CD4-positive, alpha-beta T cell treated with Interleukin-1 beta for 1 hour (primary cell): Measurements from ENCODE around the gene SLC12A3.
"Not testable (repeated sequence)": the region's sequence is repeated elsewhere in the genome, so short reads cannot be mapped to it uniquely, and the experiment has no call there.

ENCODE experiments used
- DNase-seq, 2 donors: peaks; one replicate each; pipeline ENCODE4 v3.0.0-alpha.2; 2020 to 2022

Gene SLC12A3

DNA sequence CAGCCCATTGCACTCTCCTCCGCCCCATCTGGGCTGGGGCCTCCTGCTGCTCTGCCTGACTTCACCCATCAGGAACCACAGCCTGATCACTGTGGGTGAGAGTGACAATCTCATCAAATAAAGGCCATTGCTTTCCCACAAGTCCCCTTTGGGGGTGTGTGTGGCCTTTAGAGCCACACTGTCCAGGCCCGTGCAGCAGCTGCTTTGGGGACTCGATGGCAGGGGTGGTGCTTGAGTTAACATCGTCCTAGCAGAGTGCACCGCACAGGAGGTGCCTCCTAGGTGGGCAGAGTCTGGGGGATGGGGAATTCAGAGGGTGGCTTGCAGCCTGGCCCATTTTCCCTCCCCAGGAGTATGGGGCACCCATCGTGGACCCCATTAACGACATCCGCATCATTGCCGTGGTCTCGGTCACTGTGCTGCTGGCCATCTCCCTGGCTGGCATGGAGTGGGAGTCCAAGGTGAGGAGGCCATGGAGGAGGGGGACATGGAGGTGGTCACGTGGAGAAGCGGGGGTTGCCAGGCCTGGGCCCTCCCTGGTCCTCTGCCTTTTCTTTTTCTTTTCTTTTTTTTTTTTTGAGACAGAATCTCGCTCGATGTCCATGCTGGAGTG is 5.4 kb downstream of the SLC12A3 start:
- no peak for DNase-seq

DNA sequence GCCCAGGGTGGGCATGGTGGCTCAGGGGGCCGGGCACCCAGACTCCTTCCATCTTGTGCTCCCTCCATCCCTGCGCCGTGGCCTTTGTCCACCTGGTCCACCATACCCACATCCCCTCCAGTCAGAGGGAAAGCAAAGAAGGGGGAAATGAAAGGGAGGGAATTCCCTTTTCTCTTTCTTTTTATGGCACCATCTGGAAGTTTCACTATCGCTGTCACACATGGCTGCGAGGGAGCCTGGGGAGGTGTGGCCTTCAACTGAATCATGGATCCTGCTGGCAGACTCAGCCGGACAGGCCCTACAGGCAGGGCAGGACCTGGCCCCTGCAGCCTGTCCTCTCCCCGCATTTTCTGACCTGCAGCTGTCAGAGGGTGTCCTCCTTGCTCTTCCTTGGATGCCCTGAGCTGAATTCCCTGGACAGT is 6.2 kb downstream of the SLC12A3 start:
- DNase-seq, result no peak

DNA sequence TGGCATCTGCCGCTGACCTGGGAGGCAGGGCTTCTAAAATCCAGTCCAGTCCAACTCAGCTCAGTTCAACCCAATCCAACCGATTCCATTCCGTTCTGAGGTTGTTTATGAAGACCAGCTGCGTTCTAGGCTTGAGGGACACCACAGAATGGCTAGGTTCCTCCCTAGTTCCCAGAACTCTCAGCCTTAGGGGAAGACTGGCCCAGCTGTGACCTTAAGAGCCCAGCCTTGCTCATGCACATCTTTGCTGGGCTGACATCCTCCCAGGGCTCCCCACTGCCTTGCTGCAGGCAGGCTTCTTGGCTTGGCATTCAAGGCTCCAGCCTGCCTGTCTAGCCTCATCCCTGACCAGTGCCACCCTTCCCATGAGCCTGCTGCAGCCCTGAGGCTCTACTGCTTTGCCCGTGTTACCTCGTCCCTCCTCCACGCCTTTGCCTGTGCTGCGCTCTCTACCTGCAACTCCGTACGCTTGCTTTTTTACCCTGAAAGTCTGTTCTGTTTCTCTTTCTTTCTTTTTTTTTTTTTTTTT is 7.9 kb downstream of the SLC12A3 start:
- DNase-seq, result no peak

DNA sequence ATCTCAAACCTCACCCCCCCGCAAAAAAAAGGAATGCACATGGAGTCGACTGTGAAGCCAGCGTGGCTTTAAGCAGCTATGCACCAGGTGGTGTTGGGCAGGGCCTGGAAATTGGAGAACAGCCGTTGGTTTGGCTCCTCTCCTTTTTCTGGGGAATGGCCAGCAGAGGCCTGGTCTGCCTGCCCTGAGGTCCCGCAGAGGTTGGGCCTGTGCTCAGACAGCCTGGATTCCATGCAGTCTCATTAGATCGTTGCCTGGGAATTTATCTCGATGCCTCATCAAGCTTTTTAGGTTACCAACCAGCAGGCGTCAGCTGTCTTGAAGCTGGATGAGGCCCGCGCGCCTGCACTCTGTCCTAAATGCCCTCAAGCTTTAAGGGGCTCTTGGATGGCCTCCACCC is 9.8 kb downstream of the SLC12A3 start:
- no peak for DNase-seq

DNA sequence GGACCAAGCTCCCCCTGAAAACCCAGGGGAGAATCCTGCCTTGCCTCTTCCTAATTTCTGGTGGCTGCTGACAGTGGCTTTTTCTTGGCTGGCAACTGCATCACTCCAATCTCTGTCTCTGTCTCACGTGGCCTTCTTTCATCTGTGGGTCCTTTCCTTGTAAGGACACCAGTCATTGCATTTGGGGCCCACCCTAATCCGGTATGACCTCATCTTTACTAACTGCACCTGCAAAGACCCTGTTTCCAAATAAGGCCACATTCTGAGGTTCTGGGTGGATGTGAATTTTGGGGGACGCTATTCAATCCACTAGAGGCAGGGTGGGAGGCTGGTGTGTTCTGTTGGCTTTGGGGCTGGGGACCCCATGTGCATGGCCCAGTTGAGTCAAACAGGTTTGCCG is 11.0 kb downstream of the SLC12A3 start:
- DNase-seq, result no peak

DNA sequence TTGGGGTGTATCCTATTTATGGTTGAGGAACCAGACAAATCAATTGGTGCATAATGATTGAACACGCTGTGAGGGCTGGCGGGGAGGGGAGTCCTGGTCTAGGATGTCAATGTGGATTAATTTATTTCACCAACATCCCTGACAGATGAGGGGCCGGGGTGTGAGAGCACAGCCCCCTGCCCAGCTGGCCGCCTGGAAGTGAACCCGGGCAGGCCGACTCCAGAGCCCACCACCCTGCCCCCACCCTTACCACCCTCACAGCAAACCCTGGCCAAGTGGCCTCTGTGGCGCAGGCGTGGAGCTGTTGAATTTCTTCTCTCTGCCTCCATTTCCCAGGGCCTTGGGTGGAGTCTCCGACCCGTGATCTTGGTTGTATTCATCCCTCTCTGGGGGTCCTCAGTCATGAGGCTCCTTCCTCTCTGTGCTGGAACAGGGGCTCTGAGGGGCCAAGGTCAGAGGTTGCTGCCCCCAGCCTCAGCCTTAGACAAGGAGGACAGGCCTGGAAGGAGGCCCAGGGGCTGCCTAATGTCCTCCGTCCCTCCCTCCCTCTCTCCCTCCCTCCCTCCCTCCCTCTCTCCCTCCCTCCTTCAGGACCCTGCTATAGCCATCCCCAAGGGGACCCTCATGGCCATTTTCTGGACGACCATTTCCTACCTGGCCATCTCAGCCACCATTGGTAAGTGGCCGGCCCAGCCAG is 12.6 kb downstream of the SLC12A3 start:
- DNase-seq, result no peak

DNA sequence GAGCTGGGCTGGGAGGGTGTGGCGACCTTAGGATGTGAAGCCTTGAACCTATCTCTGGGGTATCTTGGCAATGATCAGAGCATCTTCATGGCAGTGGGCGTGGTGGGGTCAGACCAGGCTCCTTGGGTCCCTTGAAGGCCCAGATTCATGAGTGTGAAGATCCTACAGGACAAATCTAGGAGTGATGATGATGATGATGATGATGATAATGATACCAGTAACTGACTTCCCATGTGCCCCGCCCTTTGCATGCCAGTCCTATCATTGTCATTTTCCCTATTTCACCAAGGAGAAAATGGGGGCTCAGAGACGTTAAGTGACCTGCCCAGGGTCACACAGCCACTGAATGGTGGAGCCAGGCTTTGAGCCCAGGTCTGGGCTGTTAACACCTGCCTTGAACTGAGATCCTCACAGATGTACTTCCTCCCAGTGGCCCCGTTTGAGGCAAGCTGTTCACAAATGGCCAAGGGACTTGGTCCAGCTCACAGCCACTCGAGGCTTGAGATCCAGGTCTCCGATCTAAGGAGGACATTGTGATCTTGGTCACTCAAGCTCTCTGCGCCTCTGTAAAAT is 13.4 kb downstream of the SLC12A3 start:
- no peak for DNase-seq

DNA sequence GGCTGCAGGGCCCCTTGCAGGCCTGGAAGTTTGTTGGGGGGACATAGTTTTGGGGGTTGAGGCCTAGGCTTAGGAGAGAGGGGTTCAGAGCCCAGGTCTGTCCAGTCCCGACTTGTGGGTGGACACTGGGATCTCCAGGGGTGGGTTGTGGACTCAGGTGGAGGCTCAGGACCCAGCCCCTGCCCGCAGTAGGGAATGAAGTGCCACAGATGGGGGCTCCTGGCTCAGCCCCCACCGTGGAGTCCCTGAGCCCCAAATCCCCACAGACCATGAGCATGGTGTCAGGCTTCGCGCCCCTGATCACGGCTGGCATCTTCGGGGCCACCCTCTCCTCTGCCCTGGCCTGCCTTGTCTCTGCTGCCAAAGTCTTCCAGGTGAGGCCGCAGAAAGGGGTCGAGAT is 14.3 kb downstream of the SLC12A3 start:
- no peak for DNase-seq

DNA sequence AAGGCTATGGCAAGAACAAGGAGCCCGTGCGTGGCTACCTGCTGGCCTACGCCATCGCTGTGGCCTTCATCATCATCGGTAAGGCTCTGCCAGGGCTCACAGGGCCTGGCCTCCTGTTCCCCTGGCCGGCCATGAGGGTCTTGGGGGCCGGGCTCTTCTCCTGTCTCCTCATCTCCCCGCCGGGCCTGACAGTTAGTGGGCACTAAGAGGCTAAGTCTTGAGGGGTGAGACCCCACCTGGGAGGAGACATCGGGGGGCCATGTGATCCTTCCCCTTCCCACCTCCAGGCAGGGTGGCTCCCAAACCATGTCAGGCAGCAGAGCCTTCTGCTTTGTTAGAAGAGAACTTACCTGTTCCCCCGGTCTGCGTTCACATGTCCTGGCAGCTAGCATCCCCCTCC is 15.2 kb downstream of the SLC12A3 start:
- no peak for DNase-seq

DNA sequence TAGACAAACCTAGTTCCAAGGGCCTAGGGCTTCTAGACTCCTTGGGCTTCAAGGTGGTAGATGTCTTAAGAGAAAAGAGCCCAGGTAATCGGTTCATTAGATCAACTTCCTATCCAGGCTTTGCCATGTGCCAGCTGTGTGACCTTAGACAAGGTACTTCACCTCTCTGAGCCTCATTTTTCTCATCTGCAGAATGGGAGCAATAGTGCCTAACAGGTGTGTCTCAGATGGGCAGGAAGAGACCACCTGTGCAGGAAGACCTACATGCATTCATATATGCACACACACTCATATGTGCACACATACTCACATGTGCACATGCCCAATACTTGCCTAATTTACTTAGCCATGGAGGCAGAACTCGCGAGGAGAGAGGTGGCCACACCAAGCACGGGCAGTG is 15.7 kb downstream of the SLC12A3 start:
- DNase-seq, result no peak

DNA sequence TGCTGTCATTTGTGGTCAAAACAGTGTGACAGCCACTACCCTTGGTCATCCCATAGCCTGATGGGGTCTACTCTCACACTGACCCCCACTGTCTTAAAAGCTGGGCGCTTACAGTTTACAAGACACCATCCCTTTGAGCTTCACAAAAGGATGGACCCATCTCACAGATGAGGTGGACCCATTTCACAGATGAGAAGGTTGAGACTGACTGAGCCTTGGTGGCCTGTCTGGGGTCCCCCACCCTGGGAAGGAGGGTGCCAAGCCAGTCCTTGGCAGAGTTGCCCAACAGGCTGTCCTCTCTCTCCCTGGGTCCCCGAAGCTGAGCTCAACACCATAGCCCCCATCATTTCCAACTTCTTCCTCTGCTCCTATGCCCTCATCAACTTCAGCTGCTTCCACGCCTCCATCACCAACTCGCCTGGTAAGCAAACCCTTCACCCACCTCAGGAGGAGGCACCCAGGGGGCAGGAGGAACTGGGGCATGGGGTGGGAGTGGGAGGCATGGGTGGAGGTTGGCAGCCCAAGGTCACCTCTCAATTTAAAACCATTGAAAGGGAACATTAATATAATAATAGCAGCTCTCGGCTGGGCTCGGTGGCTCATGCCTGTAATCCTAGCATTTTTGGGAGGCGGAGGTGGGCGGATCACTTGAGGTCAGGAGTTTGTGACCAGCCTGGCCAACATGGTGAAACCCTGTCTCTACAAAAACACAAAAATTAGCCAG is 17.2 kb downstream of the SLC12A3 start:
- no peak for DNase-seq

DNA sequence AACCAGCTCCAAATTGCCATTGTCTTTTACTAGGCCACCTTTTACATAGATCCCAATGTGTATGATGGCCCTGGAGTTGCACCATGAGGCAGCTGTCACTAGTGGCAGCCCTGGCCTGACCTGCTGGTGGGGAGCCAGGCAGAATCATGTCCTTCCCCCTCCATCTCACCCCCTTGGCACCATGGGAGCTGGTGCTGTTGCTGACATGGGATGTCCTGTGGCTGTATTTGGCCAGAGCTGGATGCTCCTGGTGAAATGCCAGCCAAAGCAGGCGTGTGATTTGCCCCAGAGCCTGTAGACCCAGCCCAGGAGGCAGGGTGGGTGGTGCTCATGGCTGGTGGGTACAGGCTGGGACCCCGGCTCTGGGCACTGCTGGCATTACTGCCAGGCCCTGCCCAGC is 18.6 kb downstream of the SLC12A3 start:
- DNase-seq, result no peak

DNA sequence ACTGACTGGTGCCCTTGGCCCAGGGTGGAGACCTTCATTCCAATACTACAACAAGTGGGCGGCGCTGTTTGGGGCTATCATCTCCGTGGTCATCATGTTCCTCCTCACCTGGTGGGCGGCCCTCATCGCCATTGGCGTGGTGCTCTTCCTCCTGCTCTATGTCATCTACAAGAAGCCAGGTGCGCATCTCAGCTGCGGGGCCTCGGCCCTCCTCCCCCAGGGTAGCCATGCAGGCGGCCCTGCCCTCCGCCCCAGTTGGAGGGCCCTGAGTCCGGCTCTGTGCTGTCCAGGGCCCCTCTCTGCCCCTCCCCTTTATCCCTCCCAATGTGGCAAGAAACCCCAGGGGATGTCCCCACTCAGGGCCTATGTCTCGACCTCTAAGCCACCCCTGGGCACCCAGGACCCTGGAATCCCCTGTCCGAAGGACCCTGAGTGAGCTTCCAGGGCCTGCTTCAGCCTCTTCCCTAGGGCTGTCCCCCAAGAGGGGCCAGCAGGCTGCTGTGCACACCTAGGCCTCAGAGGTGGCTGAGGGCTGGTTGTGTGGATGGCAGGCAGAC is 19.1 kb downstream of the SLC12A3 start:
- no peak for DNase-seq

DNA sequence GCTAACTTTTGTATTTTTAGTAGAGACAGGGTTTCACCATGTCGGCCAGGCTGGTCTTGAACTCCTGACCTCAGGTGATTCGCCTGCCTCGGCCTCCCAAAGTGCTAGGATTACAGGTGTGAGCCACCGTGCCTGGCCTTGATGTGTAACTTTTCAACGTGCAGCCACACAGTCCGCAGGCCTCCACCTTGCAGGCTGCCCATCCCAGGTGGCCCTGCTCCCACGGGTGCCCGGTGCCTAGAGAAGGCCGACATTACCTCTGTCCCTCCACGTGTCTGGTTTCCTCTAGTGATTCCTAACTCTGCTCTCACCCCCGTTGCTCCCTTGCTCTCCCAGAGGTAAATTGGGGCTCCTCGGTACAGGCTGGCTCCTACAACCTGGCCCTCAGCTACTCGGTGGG is 19.9 kb downstream of the SLC12A3 start:
- not testable (repeated sequence) for DNase-seq

DNA sequence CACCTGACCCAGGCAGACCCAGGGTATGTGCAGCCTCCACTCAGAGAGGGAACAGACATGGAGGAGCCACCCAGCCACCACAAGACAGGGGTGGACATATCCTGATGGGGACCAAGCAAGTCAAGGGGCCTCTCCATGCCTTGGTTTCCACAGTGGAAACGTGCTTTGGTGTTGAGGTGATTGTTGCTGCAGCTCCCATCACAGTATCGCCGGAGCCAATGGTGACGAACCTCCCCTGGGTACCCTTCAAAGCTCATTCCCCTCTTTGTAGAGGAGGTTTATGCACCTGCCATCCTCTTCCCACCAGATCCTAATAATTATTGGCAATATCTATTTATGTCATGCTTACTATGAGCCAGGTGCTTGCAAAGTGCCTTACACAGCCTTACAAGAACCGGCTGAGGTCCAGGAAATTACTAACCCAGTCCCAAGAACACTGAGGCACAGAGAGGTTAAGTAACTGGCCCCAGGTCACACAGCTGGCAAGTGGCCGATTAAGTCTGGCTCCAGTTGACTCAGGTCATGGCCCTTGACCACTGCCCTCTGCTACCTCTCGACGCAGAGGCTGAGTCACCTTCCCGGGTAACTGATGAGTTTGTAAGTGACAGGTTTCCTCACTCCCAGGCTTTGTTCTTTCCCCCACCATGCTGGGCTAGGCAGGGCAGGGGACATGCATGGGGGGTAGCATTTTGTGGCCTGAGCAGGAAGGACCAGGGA is 20.6 kb downstream of the SLC12A3 start:
- DNase-seq, result no peak

DNA sequence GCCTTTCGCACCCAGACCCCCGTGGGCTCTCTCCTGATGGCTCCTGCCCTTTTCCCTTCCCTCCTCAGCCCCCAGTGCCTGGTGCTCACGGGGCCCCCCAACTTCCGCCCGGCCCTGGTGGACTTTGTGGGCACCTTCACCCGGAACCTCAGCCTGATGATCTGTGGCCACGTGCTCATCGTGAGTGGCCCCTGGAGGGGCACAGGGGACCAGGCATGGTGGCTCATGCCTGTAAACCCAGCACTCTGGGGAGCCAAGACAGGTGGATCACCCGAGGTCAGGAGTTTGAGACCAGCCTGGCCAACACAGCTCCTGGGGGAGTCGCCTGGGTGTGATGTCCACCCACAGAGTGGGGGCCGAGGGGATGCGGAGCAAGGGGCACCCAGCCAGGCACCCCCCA is 21.3 kb downstream of the SLC12A3 start:
- no peak for DNase-seq

DNA sequence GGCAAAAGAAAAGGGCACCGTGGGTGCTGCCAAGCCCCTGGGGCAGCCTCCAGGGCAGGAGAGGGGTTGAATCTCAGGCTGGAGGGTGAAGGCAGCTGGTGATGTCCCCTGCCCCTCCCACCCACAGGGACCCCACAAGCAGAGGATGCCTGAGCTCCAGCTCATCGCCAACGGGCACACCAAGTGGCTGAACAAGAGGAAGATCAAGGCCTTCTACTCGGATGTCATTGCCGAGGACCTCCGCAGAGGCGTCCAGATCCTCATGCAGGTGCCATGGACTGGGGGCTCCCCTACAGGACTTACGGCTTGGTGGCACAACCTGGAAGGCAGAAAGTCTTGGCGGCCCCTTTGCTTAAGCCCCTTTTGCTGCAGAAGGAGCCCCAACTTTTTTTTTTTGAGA is 21.8 kb downstream of the SLC12A3 start:
- DNase-seq, result no peak

DNA sequence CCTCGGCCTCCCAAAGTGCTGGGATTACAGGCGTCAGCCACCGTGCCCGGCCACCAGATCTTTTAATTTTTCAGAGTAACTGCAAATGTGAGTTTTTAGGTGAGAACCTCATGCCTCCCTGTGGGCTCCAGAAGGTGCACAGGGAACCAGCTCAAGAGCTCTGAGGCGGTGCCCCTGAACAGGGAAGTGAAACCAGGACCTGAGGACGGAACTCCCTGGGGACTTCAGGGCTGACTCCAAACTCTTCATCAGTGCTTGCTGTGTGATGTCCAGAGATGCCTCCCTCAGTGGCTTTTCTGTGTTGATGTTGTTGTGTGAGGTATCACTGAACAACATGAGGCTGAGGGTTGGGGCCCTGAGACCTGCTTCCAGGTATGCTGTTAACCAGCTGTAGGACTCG is 23.8 kb downstream of the SLC12A3 start:
- DNase-seq, result peak in 1 of 2 donors; percentile 65

DNA sequence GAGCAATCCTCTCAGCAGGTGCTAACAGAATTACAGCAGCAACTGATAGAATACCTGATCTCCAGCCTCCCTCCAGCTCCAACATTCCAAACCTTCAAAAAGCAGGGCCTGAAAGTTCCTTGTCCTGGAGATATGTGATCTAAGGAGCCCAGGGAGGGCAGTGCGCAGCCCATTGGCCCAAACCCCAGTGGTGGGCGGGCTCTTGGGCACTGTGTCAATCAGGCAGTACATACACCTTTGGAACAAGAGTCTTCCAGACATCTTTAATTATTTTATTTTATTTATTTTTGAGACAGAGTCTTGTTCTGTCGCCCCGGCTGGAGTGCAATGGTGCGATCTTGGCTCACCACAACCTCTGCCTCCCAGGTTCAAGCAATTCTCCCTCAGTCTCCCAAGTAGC is 24.2 kb downstream of the SLC12A3 start:
- DNase-seq, result no peak

DNA sequence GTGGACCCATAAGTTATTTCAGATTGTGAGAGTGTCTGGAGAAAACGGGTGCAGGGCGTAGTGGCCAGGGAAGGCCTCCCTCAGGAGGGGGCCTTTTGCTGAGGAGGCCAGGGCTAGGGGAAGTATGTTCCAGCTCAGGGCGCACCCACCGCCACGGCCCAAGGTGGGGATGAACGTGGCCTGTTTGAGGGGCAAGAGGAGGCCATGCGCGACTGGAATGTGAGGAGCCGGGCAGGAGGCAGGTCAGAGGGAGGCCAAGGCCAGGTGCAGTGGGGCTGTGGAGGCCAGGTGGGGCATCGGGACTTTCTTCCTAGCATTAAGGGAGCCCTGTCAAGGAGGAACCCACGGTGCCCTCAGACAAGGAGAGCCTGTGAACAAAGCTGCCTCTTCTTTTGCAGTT is 26.7 kb downstream of the SLC12A3 start:
- DNase-seq, result no peak

DNA sequence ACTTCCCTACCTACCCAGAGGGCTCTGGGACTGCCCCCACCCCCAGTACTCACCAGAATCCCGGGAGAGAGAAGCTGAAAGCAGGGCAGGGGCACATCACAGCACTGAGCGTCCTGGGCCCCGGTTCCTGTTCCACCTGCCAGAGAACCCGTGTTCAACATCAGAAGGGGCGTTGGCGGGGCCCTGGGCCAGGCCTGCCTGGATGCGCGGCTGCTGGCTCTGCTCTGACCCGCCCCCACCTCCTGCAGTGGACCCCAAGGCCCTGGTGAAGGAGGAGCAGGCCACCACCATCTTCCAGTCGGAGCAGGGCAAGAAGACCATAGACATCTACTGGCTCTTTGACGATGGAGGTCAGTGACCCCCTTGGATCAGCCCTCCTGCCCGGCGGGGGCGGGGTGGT is 27.7 kb downstream of the SLC12A3 start:
- no peak for DNase-seq

DNA sequence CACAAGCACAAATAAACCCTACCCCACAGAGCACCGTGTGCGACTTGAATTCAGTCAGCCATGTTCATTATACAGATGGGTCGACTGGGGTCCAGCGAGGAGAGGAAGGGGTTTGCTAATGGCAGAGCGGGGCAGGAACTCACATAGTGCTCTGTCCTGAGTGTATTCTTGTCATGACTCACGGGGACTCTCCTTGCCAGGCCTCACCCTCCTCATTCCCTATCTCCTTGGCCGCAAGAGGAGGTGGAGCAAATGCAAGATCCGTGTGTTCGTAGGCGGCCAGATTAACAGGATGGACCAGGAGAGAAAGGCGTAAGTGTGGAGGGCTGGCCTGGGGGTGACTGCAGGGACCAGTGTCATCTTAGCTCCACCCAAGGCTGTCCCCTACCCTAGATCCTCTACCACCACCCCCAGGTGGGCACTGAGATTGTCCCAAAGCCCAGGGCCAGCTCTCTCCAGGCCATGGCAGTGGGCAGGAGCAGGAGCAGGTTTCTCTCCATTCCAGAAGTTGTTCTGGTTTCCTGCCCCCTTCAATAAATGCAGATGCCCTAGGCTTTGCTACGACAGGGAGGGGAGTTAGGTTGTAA is 29.4 kb downstream of the SLC12A3 start:
- DNase-seq, result no peak
